NCI-H524 treated with DMSO at 0.1 percent for 48 hours (cell line): ENCODE results near the gene CNTN5.

Experiments
- DNase-seq: peaks from one replicate; lab custom pipeline; 2025; lab: John Stamatoyannopoulos, UW

The CNTN5 gene

DNA sequence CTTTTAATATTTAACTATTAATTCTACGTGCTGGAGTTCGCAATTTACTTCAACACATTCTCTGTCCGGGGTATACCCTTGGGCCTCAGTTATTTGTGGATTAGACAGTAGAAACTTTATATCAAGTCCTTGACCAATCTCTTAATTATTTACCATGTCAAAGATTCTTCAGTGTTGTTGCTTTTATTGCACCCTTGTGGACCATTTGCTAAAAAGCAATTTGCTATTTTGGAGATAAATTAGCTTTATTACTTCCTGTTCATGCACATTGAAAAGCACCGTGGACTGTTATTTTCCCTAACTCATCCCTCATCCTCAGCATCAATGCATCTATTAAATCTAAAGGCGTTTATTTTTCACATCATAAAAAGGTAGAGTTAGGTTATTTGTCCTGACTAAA is 609.9 kb downstream of the CNTN5 start:
- DNase-seq, result no peak

DNA sequence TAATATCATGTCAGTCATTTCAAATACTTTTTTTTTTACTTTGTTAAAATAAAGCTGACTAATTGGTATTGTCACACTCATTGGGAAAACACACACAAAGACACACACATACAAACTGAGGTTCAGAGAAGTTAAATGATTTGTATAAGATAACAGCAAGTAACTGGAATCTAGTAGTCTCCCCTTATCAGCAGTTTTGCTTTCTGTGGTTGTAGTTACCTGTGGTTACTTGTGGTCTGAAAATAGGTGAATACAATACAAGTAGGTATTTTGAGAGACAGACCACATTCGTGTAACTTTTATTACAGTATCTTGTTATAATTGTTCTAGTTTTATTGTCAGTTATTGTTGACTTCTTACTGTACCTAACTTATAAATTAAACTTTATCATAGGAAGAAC is 610.9 kb downstream of the CNTN5 start:
- DNase-seq, result no peak

DNA sequence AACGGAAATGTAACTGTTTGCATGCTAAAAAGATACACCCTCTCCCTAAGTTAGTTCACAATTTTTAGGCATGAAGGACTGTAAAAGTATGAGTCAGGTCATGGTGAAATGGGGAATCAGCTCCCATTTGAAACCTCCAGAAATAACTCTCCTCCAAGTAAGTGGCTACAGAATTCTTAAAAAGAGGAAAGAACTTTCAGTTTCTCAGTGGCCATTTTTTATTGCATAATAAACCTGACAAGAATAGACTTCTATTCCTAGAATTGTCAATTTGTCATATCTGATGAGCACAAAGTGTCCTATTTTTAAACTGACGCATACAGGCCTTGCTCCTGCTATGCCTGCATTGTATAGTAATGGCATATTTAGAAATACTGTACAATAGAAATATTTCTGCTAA is 612.2 kb downstream of the CNTN5 start:
- DNase-seq, result no peak

DNA sequence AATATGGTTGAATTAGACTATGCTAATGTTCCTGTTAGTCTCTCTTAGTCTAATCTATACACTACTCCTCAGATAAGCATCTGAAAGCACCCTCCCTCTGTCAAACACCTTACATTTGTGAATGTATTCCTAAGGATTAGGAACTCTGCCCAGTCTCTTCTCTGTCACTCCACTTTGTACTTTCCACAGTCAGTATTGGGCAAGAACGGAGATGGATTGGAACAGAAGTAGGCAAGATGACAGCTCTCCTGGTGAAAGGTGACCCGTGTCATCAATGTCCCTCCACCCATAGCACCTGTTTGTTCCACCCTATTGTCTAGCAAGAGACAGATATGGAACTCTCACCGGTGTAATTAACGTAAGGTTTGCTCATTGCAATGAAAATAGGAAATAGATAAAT is 613.8 kb downstream of the CNTN5 start:
- DNase-seq, result no peak

DNA sequence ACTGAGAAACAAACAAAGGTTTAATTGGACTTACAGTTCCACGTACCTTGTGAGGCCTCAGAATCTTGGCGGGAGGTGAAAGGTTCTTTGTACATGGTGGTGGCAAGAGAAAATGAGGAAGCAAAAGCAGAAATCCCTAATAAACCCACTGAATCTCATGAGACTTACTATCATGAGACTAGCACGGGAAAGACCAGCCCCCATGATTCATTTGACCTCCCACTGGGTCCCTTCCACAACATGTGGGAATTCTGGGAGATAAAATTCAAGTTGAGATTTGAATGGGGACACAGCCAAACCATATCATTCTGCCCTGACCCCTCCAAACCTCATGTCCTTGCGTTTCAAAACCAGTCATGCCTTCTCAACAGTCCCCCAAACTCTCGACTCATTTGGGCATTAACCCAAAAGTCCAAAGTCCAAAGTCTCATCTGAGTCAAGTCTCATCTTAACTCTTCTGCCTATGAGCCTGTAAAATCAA is 617.4 kb downstream of the CNTN5 start:
- DNase-seq, result no peak

DNA sequence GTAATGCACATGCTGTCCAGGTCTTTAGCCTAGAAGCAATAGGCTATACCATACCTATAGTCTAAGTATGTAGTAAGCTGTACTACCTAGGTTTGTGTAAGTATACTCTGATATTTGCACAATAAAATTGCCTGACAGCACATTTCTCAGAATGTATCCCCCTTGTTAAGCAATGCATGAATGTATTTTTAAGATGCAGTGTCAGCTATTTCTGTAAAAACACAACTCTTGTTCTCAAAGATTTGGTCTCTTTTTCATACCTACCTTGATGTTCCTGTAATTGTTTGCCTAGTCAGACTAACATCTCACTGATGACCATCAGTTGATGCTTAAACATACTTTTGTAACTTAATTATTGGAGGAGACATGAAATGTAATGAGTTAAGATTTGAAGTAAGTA is 619.9 kb downstream of the CNTN5 start:
- DNase-seq, result no peak

DNA sequence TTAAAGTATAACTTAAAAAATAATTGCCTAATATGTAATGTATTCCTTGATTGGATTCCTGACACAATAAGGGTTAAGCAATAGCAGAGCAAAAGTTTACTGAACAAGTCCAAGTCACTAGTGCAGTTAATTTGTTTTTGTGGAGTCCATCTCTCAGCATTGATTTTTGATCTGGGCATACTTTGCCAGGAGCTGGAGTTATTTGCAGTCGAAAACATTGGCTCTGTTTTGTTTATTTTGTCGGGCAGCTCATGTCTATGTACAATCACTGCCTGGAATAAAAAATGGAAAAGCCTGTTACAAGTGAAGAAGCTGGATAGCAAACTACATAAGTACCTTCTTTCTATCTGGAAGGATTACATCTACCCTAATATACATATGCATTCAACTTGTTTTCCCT is 625.2 kb downstream of the CNTN5 start:
- no peak for DNase-seq

DNA sequence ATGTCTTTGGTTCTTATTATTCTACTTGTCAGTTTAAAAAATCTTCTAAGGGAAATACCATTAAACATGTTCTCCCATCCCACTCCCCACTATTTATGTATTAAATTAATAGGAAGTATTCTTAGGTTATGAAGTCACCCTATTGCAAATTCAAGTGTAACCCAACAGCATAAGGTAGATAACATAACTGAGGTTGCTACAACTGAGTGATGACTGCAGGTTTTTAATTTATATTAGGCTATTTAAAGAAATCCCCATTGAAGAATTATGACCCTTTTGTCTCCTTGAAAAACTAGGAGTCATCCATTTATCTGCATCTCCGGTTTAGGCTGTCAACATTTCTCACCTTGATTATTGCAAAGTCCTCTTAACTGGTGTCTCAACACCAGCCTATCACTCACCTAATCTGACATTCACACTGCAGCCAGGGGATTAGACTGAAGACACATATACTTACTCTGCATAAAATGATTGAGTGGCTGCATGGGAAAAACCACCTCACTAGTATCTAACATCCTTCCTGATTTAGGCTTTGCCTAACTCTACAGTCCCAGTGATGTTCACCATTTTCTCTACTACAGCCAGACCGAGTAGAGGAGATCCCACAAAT is 649.4 kb downstream of the CNTN5 start:
- no peak for DNase-seq

DNA sequence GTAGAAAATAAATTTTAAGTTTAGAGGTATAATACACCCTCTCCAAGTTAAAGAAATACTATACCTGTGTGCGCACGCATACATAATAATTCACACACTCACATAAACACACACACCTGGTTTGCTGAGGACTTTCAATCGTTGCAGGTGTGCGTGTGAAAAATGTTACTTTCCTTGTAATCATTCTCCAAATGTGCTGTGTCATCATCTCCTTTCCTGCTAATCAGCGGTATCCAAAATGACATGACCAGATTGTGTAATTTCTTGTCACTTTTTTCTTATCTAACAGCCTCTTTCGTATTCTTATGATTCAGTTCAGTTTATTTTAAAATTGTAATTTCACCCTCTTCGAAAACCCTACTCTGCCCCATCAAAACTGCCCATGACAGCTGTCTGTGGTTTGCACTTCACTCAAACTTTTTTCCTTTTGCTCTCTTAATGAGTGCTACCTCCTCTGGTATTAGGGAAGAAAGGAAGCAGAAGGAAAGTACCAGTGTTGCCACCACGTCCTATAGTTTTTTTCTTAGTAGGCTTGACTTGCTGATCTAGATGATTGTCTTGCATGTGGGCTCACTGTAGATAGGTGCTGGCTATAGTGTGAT is 651.2 kb downstream of the CNTN5 start:
- no peak for DNase-seq

DNA sequence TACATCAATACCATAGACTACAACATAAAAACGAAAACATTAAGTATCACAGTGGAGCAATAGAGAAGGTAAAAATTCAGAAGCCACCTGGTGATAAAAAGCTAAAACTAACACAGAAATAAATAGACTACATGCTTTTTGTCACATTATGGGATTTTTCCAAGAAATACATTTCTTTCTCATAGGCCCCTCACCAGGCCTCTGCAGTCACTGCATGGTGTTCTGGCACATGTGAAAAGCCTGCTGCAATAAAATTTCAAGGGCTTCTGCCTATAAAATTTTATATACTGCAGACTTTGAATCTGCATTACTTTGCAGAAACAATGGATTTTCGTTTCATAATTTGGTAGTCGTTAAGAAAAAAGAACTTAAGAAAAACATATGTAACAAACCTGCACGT is 655.5 kb downstream of the CNTN5 start:
- no peak for DNase-seq

DNA sequence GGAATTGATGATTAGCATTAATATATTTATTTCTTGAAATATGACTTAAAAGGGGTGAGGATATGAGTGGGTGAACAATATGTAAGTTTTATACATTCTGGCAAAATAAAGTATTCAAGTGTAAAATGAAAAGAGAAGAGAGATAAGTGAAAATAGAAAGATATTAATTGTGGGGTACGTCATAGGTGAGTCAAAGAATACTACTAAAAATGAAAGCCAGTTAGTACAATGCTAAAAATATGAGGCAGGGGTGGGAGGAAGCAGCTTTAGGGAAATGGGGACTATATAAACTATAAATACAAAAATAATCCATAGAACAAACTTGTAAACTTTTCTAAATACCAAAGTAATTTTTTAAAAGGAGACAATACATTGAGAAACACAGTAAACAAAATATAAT is 661.4 kb downstream of the CNTN5 start:
- no peak for DNase-seq

DNA sequence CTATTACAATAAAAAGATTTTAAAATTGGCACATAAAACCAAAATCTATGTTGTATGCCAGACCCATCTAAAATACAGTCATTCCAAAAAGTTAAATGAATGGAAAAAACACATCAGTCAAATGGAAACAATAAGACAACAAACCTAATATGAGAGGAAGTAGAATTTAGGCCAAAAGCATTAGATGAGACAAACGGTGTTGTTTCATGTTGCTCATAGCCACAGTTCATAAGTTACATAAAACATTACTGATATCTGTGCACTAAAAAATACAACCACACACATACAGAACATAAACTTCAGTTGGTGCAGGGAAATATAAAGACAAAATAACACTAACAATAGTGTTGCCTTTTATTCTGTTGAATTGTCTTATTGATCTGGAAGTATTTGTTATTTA is 661.9 kb downstream of the CNTN5 start:
- no peak for DNase-seq

DNA sequence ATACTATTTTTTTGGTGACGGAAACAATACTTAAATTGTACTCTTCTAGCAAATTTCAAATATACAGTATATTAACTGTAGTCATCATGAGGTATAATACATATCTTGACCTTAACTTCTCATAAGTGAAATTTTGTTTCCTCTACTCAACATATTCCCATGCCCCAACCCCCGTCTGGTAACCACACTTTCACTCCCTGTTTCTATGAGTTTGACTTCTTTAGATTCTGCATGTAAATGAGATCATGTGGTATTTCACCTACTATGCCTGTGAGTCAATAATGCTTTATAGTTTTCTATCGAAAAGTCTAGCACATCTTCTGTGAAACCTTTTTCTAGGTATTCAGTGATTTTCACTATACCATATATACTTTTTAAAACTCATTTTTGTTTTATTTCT is 663.2 kb downstream of the CNTN5 start:
- DNase-seq, result no peak

DNA sequence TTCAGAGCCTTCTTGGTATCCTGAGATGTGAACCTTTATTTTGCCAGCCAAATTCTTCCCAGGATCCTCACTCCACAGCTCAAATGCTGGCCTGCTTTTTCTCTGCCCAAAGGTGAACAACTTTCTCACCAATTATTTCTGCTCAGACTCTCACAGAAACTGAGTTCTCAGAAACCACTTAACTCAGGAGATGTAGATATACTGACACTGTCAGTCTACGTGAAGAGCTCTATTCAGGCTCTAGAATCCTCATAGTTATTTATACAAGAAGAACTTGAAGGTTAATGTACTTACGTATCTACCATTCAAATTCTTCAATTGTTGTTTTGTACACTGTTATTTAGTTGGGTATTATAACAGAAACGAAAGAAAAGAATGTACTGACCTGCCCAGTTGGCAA is 666.1 kb downstream of the CNTN5 start:
- no peak for DNase-seq

DNA sequence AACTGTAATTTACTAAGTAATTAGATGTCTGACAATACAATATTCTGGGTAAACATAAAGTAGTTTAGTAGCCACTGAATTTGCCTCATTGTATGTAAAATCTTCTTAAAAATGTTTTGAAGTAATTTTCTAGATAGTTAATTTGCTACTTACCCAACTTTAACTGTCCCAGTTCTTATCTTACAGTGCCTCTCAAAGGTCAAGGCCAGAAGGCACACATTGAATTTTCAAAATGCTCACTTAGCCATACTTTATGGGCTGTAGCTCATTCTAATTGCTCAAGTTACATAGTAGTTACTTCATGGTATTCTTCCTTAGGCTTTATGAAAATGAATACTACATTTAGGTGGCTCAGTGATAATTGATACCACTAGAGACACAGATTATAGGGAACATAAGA is 666.6 kb downstream of the CNTN5 start:
- no peak for DNase-seq

DNA sequence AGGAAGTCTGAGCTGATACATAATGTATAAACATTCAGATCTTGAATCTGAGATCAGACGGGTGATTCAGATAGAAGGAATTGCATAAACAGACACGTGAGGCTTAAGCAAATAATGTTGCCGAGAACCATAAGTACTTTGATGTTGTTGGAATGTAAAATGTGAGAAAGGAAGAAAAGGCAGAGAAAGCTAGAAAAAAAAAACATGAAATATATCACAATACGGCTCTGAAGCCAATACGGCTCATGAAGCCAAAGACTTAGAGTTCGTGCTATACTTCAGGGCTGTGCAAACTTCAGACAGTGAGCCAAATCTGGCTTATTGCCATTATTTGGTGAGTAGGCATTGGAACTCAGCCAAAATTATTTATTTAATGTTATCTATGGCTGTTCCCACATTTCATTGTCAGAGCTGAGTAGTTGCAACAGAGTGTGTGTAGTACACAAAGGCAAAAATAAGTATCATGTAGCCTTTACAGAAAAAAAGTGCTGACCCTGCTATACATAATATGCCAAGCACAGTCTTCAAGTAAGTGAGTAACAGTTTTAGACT is 673.3 kb downstream of the CNTN5 start:
- DNase-seq, result no peak

DNA sequence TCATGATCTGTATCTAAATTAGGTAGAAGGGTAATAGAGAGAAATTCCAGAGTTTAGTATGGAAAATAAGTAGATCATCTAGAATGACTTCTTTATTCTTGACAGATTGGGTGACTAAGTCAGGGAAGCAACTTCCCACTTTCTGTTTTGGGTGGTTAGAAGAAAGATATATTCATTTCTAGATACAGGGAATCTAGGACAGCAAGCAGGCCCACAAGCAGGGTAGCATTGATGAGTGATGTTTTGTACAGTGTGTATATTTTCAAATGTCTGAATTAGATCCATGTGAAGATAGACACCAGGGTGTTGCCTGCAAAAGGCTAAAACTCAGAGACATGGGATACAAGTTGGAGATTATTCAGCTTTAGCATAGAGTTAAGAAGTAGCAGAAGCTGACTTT is 674.4 kb downstream of the CNTN5 start:
- DNase-seq, result no peak

DNA sequence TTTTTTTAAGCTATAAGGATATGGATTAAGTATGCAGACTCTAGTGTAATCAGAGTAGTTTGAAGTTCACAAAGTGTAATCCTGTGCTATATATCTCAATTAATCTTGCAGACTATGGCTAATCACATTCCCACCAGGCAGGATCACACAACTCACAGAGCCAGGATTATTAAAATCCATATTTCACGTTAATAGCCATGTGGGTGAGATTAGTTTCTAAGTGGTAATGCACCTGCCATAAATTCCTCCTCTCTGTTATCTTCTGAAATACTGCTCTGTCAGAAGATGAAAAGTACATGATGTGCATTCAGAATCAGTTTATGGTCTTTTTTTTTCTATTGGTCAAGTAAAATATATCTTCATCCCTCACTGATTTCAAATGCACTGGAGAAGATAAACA is 686.1 kb downstream of the CNTN5 start:
- DNase-seq, result peak; percentile 12

DNA sequence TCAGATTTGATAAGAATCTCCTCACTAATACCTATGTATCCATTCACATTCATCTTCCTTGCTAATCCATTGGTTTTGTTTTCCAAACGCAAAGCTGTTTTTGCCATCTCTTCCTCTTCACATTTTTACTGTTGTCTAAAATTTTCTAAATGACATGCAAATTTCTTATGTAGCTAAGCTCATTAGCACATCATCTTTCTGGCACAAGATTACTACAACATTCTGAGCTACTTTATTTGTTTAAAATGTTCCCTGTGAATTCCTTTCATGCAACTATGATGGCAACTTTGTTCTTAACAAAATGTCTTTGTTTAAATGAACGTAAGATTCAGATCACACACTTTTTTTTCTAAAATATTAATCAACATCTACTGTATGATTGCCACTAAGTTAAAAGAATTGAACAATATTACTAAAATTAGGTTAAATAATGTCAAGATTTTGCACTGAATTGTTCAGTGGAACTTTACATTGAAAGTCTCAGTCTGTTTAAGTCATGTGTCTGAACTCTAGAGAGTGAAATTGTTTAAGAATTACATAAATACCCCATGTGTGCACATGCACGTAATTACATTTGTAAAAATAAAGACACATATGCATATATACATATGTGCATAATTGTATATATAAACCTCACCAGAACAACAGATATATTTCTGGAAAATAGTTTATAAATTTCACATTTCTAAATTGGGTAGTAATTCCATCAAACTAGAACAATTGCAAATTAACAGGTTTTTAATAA is 688.4 kb downstream of the CNTN5 start:
- DNase-seq, result no peak

DNA sequence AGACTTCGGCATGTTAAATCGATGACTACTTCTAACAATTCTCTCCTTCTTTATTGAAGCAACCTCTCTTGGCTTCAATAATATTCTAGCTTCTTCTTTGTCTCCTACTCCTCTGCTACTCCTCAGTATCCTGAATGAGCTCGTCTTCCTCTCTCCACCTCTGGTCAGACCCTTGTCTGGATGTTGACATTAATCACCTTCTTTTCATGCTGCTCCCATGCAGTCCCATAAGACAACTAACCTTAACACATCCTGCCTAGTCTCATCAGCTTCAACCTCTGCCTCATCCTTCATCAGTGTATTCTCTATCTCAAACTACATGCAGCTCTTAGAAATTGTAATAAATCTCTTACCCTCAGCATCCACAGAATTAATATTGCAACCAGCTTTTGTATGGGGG is 695.6 kb downstream of the CNTN5 start:
- DNase-seq, result no peak

DNA sequence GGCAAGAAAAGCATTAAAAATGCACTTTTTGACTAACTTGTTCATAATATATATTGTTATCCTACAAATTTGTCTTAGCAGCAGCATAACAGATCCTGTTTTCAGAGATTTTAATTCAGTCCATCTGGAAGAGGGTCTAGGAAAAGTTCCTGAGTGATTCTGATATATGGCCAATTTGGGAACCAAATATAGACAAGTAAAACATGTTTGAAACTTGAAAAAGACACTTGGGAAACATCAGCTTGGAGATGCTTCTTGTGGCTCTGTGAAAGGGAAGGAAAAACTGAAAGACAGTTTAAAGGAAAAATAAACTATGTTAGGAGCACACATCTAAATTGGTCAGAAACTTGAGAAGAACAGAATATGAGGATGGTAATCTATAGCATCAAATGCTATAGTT is 697.5 kb downstream of the CNTN5 start:
- no peak for DNase-seq

DNA sequence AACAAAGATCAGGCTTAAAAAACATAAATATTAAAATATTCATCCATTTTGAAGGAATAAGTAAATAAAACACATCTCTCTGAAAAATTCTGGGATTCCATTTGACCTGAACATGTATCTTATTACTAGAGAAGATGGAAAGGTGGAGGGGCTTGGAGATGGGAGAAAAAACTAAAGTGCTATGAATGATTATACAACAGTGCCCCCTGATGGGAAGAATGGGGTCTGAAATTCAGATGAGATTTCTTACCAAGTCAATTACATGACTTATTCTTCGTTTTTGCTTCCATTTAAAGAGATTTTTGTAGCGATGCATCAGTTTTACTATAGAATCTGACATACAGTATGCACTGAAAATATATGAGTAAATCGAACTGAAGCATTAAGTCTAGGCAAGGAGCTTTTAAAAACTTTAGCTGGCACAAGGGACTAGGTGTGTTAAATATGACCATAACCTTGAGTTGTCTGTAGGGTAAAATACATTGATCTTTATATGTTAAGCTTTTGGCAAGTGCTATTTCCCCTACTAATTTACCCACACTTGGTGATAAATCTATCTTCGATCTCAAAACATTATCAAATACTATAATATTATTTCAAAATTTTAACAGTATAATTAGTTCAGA is 718.8 kb downstream of the CNTN5 start:
- DNase-seq, result peak; percentile 56

DNA sequence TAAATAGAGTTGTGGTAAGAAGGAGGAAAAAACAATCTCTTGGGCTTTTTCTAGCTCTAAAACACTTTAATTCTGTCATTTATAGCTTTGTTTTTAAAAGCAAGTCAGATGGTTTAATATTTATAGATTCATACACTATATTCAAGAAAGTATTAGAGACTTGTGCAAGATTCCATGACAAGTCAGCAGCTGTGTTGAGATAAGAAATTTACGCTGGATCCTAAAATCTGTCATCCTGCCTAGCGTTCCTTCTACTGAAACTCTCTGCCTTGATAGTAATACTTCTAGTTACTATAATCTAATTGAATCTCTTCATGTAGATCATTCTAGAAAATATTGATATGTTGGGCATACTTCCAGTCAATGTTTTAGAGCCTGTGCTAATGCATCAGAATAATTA is 721.8 kb downstream of the CNTN5 start:
- no peak for DNase-seq
